PFSK-1 (cell line): Measurements from ENCODE around the gene POR.

Experiments
- FOXP2 ChIP-seq: optimal IDR thresholded peaks from 2 replicates; pipeline ENCODE3; 2011; ENCODE audit warnings: borderline replicate concordance, control low read depth, inconsistent platforms; ENCODE audit not compliant: insufficient read depth; ENCODE audit errors: extremely low read length, extremely low read depth
- POLR2AphosphoS5 ChIP-seq: IDR thresholded peaks from 2 replicates; pipeline ENCODE4 v1.6.1; 2012; ENCODE audit warnings: low read depth, mild to moderate bottlenecking, control low read depth, low read length, moderate library complexity
- SIN3A ChIP-seq: IDR thresholded peaks from 2 replicates; pipeline ENCODE4 v1.6.1; 2012; ENCODE audit warnings: mild to moderate bottlenecking, low read length, moderate library complexity, borderline replicate concordance; ENCODE audit not compliant: insufficient read depth
- TAF1 ChIP-seq: IDR thresholded peaks from 2 replicates; pipeline ENCODE4 v1.6.1; 2012; ENCODE audit warnings: low read length, control low read depth, borderline replicate concordance; ENCODE audit not compliant: insufficient read depth
- TF ChIP-seq, protein P1 (sequence below), 2 experiments: IDR thresholded peaks; 2 replicates each; pipeline versions ENCODE4 v1.6.1 to v1.8.0; 2011 to 2012; ENCODE audit warnings: low read depth in 2 of 2, low read length in 2 of 2, control low read depth in 1 of 2, inconsistent platforms in 1 of 2, mild to moderate bottlenecking in 1 of 2, moderate library complexity in 1 of 2; ENCODE audit not compliant: insufficient read depth in 1 of 2

Gene POR

DNA sequence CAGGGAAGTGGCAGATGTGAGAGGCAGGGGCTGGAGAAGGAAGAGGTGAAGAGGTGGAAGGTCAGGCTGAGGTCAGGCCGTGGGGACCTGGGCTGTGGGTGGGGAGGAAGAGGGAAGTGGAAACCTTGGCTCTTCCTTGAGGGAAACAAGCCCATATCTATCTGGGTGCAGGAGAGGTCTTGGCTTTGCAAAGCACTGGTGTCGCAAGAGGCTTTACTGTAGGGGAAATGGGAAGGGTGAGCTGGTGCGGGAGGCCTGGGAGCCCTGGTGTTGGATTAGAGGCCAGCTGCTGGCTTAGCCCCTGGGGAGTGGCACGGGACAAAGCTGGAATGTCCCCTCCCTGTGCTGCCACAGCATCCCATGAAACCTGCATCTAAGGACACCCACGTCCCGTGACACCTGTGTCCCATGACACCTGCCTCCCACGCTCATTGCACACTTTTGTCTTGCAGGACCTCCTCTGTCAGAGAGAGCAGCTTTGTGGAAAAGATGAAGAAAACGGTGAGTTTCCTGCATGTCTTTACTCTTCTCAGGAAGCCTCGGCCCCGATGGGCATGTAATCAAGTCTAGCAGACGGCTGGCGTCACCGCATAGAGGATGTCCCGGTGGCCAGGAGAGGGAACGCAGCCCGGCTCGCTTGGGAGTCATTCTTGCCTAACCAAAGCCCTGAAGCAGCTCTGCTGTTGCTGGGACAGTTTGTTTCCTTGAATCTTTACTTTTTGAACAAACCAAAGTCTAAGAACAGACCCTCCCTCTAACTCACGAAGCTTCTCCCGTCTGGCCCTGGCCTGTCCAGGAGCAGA lies 57.2 kb downstream of the POR start:
- TF ChIP-seq POLR2AphosphoS5 (no peak), SIN3A (no peak)

DNA sequence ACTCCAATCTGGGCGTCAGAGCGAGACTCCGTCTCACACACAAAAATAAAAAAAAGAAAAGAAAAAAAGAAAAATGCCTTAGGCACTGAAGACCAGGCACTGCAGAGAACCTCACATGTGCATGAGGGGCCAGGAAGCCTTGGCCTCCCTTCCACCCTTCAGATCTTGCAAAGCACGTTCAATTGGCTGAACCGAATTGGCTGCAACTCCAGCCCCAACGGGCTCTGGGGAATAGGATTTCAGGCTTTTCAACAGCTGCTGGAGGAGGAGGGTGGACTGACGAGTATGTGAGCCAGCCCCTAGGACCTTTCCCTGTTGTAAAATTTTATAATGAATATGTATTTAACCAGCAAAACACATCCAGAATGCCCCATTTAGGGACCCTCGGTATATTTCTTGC lies 62.8 kb downstream of the POR start:
- TF ChIP-seq SIN3A (no peak), POLR2AphosphoS5 (no peak)
- TF ChIP-seq, protein P1, sequence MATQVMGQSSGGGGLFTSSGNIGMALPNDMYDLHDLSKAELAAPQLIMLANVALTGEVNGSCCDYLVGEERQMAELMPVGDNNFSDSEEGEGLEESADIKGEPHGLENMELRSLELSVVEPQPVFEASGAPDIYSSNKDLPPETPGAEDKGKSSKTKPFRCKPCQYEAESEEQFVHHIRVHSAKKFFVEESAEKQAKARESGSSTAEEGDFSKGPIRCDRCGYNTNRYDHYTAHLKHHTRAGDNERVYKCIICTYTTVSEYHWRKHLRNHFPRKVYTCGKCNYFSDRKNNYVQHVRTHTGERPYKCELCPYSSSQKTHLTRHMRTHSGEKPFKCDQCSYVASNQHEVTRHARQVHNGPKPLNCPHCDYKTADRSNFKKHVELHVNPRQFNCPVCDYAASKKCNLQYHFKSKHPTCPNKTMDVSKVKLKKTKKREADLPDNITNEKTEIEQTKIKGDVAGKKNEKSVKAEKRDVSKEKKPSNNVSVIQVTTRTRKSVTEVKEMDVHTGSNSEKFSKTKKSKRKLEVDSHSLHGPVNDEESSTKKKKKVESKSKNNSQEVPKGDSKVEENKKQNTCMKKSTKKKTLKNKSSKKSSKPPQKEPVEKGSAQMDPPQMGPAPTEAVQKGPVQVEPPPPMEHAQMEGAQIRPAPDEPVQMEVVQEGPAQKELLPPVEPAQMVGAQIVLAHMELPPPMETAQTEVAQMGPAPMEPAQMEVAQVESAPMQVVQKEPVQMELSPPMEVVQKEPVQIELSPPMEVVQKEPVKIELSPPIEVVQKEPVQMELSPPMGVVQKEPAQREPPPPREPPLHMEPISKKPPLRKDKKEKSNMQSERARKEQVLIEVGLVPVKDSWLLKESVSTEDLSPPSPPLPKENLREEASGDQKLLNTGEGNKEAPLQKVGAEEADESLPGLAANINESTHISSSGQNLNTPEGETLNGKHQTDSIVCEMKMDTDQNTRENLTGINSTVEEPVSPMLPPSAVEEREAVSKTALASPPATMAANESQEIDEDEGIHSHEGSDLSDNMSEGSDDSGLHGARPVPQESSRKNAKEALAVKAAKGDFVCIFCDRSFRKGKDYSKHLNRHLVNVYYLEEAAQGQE (IDR thresholded peaks at IDR 0.05; ENCODE audit: insufficient read depth in 1 of 2, low read depth in 2 of 2, low read length in 2 of 2): no peak

DNA sequence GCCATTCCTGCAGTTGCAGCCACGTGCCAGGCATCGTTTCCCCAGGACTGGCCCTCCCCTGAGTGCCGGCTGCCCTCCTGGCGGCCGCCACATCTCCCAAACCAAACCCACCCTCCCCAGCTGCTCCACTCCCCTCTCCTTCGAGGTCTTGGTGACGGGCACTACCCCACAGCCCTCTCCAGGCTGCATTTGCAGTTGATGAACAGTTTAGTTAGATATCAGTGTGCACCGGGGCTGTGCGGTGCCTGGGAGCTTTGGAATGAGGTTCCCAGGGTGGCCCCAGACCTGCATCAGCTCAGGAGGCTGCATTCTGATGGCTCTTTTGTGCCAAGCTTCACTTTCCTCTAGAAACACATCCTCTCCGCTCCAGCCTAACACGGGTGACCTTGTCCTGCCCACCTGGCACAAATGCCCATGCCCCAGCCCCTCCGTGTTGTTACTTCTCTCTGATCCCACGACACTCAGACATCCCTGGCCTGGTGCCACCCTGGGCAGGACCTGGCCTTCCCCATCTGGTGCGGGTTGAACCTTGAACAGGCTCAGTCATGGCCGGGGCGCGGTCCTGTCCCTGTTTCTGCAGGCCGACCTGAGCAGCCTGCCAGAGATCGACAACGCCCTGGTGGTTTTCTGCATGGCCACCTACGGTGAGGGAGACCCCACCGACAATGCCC lies 64.9 kb downstream of the POR start:
- TF ChIP-seq SIN3A (no peak), FOXP2 (no peak), TAF1 (no peak), POLR2AphosphoS5 (no peak)
- TF ChIP-seq, protein P1 (IDR thresholded peaks at IDR 0.05; ENCODE audit: insufficient read depth in 1 of 2, low read depth in 2 of 2, low read length in 2 of 2): no peak

DNA sequence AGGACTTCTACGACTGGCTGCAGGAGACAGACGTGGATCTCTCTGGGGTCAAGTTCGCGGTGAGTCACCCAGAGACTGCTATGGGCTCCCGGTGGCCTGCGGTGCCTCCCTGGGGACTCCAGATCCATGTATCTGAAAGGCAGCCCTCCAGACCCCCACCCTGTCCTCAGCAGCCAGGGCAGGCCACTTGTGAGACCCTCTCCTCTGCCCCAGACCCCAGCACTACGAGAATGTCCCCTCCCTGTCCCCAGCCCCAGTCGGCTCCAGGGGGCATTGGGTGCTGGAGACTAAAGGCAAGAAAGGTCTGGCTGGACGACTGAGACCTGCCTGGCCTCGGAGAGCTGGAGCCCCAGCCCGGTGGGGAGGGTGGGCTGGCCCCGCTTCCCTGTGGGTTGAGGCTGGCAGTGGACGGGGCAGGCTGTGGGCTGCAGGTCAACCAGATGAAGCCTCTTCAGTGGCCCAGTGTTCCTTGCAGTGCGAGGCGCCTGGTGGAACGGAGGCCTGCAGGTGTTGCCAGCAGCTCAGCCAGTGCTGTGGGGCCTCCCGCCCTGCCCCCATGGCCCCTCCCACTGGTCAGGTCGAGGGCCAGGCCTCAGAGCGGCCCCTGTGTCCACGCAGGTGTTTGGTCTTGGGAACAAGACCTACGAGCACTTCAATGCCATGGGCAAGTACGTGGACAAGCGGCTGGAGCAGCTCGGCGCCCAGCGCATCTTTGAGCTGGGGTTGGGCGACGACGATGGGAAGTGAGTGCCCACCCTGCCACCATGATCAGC lies 65.7 kb downstream of the POR start:
- TF ChIP-seq FOXP2 (no peak), POLR2AphosphoS5 (no peak), TAF1 (no peak), SIN3A (no peak)
- TF ChIP-seq, protein P1 (IDR thresholded peaks at IDR 0.05; ENCODE audit: insufficient read depth in 1 of 2, low read depth in 2 of 2, low read length in 2 of 2): no peak

DNA sequence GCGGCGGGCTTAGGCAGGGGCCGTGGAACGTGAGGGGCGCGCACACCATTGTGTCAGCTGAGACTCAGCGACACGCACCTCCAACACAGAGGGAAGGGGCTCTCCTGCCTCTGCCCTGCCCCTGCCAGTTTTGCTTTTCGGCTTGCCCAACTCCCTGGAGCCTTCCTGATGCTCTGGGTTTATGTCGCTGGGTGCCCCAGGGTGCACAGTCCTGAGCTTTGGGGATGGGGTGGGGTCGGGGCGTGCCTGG lies 66.2 kb downstream of the POR start:
- TF ChIP-seq TAF1 (no peak), FOXP2 (no peak), SIN3A (no peak), POLR2AphosphoS5 (no peak)
- TF ChIP-seq, protein P1 (IDR thresholded peaks at IDR 0.05; ENCODE audit: insufficient read depth in 1 of 2, low read depth in 2 of 2, low read length in 2 of 2): no peak
